Lung (tissue), 12 donors: ENCODE measurements around the gene HECA. TPM values are rescaled to one million over a fixed set of nuclear protein-coding genes. Genes with fewer than 3 reads are reported as not detected.

Experiments used
- ATAC-seq: fragments of 200-7000 bp; cut with Tn5 transposase; one replicate; pipeline ENCODE4 v1.9.1; 2020; ENCODE audit warnings: moderate number of reproducible peaks; ENCODE audit not compliant: insufficient read depth, low FRiP score
- DNase-seq, 3 donors: peaks; one replicate each; pipeline ENCODE4 v3.0.0-alpha.2; 2013 to 2017
- H3K27ac ChIP-seq, 2 donors: one replicate each; pipeline ENCODE4 v1.5.1; 2013; ENCODE audit warnings: mild to moderate bottlenecking in 2 of 2, moderate library complexity in 2 of 2, control low read depth in 1 of 2, inconsistent platforms in 1 of 2, low read depth in 1 of 2, low read length in 1 of 2
- H3K27me3 ChIP-seq, 3 donors: one replicate each; pipeline ENCODE4 v1.5.1; 2013; ENCODE audit warnings: low read length in 2 of 3; ENCODE audit not compliant: control insufficient read depth in 3 of 3, insufficient read depth in 3 of 3
- H3K36me3 ChIP-seq, 4 donors: one replicate each; pipeline ENCODE4 v1.5.1; 2013; ENCODE audit warnings: low read length in 4 of 4, mild to moderate bottlenecking in 1 of 4, moderate library complexity in 1 of 4; ENCODE audit not compliant: control insufficient read depth in 4 of 4, insufficient read depth in 4 of 4
- H3K4me1 ChIP-seq, 5 donors: one replicate each; pipeline ENCODE4 v1.5.1; 2013; ENCODE audit warnings: low read length in 5 of 5, mild to moderate bottlenecking in 2 of 5, moderate library complexity in 1 of 5; ENCODE audit not compliant: control insufficient read depth in 5 of 5, insufficient read depth in 5 of 5
- H3K4me3 ChIP-seq: one replicate; pipeline ENCODE4 v1.5.1; 2013; ENCODE audit warnings: mild to moderate bottlenecking, control low read depth, moderate library complexity
- H3K9ac ChIP-seq, 2 donors: one replicate each; pipeline ENCODE4 v1.5.1; 2013; ENCODE audit warnings: low read length in 2 of 2, control low read depth in 1 of 2; ENCODE audit not compliant: insufficient read depth in 1 of 2
- H3K9me3 ChIP-seq, 4 donors: one replicate each; pipeline ENCODE4 v1.5.1; 2013; ENCODE audit warnings: low read length in 3 of 4, mild to moderate bottlenecking in 1 of 4, moderate library complexity in 1 of 4; ENCODE audit not compliant: control insufficient read depth in 4 of 4, insufficient read depth in 3 of 4
- CTCF ChIP-seq: IDR thresholded peaks from 2 replicates; pipeline ENCODE4 v1.5.1; 2012; ENCODE audit warnings: mild to moderate bottlenecking; ENCODE audit errors: control extremely low read depth, extremely low read depth
- WGBS, 2 donors: extraction: QIAGEN DNeasy Blood & Tissue Kit; methylation state at CpG; one replicate each; pipeline ENCODE4 v1.1.7; 2013; 5-methylcytosine and 5-hydroxymethylcytosine counted together
- polyA plus RNA-seq, 2 donors: library from polyadenylated mRNA; stranded (reverse); fragments of 200-250 nt; gene quantifications; one replicate each; pipeline ENCODE4 v1.2.1, GENCODE V29; 2013
- total RNA-seq, 2 donors: library from RNA; depleted of rRNA in 1 of 2; stranded (reverse); fragments of >200 nt in 1 of 2; gene quantifications; one replicate each; pipeline ENCODE4 v1.2.1, GENCODE V29; 2014 to 2021
- donor health status: control.
- donor health status: control.
- donor health status: Bipolar disorder and iron deficiency.
- donor health status: healthy.
- donor health status: DM: yes; HTN: yes; CAD: no.

The HECA gene
- total and polyA plus RNA-seq, 4 donors, result 12.1 to 37.6 (median 21.8) TPM

DNA sequence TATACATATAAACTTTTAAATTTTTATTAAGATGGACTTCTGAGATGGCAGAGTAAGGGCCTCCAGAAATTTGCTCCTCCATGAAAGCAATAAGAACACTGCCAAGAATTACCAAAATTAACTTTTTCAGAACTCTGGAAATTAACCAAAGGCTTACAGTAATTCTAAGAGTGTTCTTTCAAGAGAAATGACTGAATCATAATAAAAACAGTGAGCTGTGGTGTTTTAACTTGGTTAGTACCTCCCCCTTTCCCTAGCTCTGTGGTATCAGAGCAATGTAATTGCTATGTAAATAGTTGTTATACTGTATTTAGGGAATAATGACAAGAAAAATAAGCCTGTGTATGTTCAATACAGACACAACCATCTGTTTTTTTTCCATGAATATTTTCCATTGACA, 19.0 kb downstream of the HECA start:
- no peak for TF ChIP-seq CTCF
- H3K4me1 ChIP-seq, result peaks cover 3 to 51% (median 13%) of the 10 kb centered on the region in 5 donors
- no peaks in the 10 kb centered on the region for H3K27me3 ChIP-seq
- DNase-seq (no peak), ATAC-seq (no peak)
- no peak overlapping the region for H3K4me3 ChIP-seq
- peaks cover 0 to 3% (median 0%) of the 10 kb centered on the region in 4 donors for H3K36me3 ChIP-seq
- H3K9ac ChIP-seq, result no peak overlapping the region
- no peak overlapping the region for H3K27ac ChIP-seq
- H3K9me3 ChIP-seq, result no peaks in the 10 kb centered on the region

GRCh38 chr6:139154881-139155547, 20.1 kb downstream of the HECA start:
- Histone ChIP-seq H3K9ac (no peak overlapping the region), H3K9me3 (no peaks in the 10 kb centered on the region), H3K4me3 (no peak overlapping the region), H3K27ac (no peak overlapping the region), H3K27me3 (no peaks in the 10 kb centered on the region), H3K4me1 (peaks cover 3 to 44% (median 3%) of the 10 kb centered on the region in 5 donors), H3K36me3 (peaks cover 0 to 3% (median 0%) of the 10 kb centered on the region in 4 donors)
- no peak for TF ChIP-seq CTCF
- DNase-seq, result no peak
- ATAC-seq, result no peak
- WGBS, 2 donors, result 89 to 92% methylated on average over 9 of the region's 9 CpGs

DNA sequence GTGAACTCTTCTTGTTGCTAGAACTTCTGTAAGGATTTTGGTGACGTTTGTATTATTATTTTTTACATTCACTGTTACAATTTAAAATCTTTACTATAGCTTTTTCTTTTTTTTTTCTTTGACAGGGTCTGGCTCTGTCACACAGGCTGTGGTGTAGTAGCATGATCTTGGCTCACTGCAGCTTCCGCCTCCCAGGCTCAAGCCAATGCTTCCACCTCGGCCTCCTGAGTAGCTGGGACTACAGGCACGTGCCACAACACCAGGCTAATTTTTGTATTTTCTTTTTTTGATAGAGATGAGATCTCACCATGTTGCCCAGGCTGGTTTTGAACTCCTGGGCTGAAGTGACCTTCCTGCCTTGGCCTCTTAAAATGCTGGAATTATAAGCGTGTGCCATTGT, 21.2 kb downstream of the HECA start:
- no peak for TF ChIP-seq CTCF

More for the DNA sequence above, 21.2 kb downstream of the HECA start:
- H3K36me3 ChIP-seq, result peaks cover 0 to 3% (median 0%) of the 10 kb centered on the region in 4 donors
- peaks cover 4 to 45% (median 9%) of the 10 kb centered on the region in 5 donors for H3K4me1 ChIP-seq
- 90 to 91% methylated on average over 5 of the region's 5 CpGs for WGBS, 2 donors
- no peak overlapping the region for H3K4me3 ChIP-seq
- H3K9me3 ChIP-seq, result no peaks in the 10 kb centered on the region
- no peaks in the 10 kb centered on the region for H3K27me3 ChIP-seq
- ATAC-seq (no peak), DNase-seq (peak in 1 of 3 donors; percentile 34)
- H3K9ac ChIP-seq, result no peak overlapping the region
- peak overlapping the region in 1 of 2 donors; percentile 61 for H3K27ac ChIP-seq
